CD8-positive, alpha-beta memory T cell (primary cell): ENCODE results near the gene OR5H15. TPM values are rescaled to one million over a fixed set of nuclear protein-coding genes. Genes with fewer than 3 reads are reported as not detected.
"Not testable (repeated sequence)": the region's sequence is repeated elsewhere in the genome, so short reads cannot be mapped to it uniquely, and the experiment has no call there.

Source experiments
- CTCF ChIA-PET: fragments of 350-600 bp; sonication (Branson Sonifier 250); formaldehyde crosslinking; loops from one replicate; lab custom pipeline; 2021; ENCODE audit warnings: antibody characterized with exemption; lab: Charles Lee
- POLR2A ChIA-PET: fragments of 350-600 bp; sonication (Branson Sonifier 250); formaldehyde crosslinking; loops from one replicate; lab custom pipeline; 2021; ENCODE audit warnings: antibody characterized with exemption; lab: Charles Lee
- DNase-seq, 5 donors: peaks; one replicate each; pipeline versions ENCODE4 v3.0.0 to v3.0.0-alpha.2; 2020 to 2022; ENCODE audit warnings: mixed read lengths in 1 of 5
- H3K27ac ChIP-seq: one replicate; pipeline ENCODE4 v1.7.0; 2013; ENCODE audit warnings: low read depth, mild to moderate bottlenecking, low read length, moderate library complexity
- H3K27me3 ChIP-seq: 2 replicates; pipeline ENCODE4 v1.7.0; 2013; ENCODE audit warnings: low read length, mild to moderate bottlenecking; ENCODE audit not compliant: insufficient read depth, poor library complexity, severe bottlenecking
- H3K36me3 ChIP-seq: 2 replicates; pipeline ENCODE4 v1.7.0; 2013; ENCODE audit warnings: mild to moderate bottlenecking, low read length, moderate library complexity; ENCODE audit not compliant: insufficient read depth
- H3K4me1 ChIP-seq: 2 replicates; pipeline ENCODE4 v1.7.0; 2013; ENCODE audit warnings: mild to moderate bottlenecking, low read length, moderate library complexity; ENCODE audit not compliant: insufficient read depth
- H3K4me3 ChIP-seq: 2 replicates; pipeline ENCODE4 v1.7.0; 2013; ENCODE audit warnings: mild to moderate bottlenecking, low read length
- H3K9me3 ChIP-seq: 2 replicates; pipeline ENCODE4 v1.7.0; 2013; ENCODE audit warnings: mild to moderate bottlenecking, low read length
- H3K27ac Mint-ChIP-seq, 8 donors: one replicate each; pipeline ENCODE4 v1.8.0; 2020 to 2021; ENCODE audit warnings: mixed read lengths in 8 of 8, mild to moderate bottlenecking in 6 of 8, inconsistent platforms in 3 of 8, moderate library complexity in 3 of 8
- H3K27me3 Mint-ChIP-seq, 2 donors: one replicate each; pipeline ENCODE4 v1.8.0; 2020 to 2021; ENCODE audit warnings: mixed read lengths in 2 of 2, mild to moderate bottlenecking in 1 of 2, moderate library complexity in 1 of 2
- H3K36me3 Mint-ChIP-seq, 3 donors: one replicate each; pipeline ENCODE4 v1.8.0; 2020 to 2021; ENCODE audit warnings: mixed read lengths in 3 of 3, inconsistent platforms in 1 of 3, mild to moderate bottlenecking in 1 of 3
- H3K4me1 Mint-ChIP-seq, 3 donors: one replicate each; pipeline ENCODE4 v1.8.0; 2020 to 2021; ENCODE audit warnings: mixed read lengths in 3 of 3, inconsistent platforms in 1 of 3, mild to moderate bottlenecking in 1 of 3
- H3K4me3 Mint-ChIP-seq, 7 donors: one replicate each; pipeline ENCODE4 v1.8.0; 2020 to 2021; ENCODE audit warnings: mixed read lengths in 7 of 7, mild to moderate bottlenecking in 6 of 7, moderate library complexity in 4 of 7, inconsistent platforms in 2 of 7
- H3K9me3 Mint-ChIP-seq, 5 donors: one replicate each; pipeline ENCODE4 v1.8.0; 2020 to 2022; ENCODE audit warnings: mixed read lengths in 5 of 5, mild to moderate bottlenecking in 3 of 5, moderate library complexity in 2 of 5, inconsistent platforms in 1 of 5
- polyA plus RNA-seq: library from polyadenylated mRNA; unstranded; fragments of 300-500 nt; fragmentation: Illumina TruSeq; gene quantifications from one replicate; pipeline ENCODE4 v1.2.3, GENCODE V29; 2021
- total RNA-seq, 2 experiments: library from RNA; stranded (reverse); gene quantifications; one replicate each; pipeline ENCODE4 v1.2.3, GENCODE V29; 2021

The OR5H15 gene
- total RNA-seq: not detected
- polyA plus RNA-seq: not detected

DNA sequence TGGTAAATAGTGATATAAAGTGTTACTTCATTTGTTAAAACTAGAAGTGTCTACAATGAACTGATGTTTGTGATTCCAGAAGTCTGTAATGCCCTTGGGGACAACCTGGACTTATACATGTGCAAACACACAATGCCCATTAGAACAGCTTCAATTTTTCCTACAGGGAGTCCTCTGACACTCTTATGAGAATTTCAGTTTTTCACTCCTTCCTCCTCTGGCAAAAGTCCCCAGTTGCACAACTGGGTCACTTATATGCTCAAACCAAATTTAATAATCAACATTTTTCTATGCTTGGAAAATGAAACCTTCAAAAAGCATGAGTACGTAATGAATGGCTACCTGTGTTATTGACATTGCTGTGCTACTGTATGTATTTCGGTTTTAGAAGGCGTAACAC is at the start of gene OR5H15:
TSS of gene OR5H15 (plus strand) at position 301 of the 400 bp plus-strand sequence. CDS start 2,004 bp downstream, outside the sequence.
- no peaks in the 10 kb centered on the region for H3K4me1 ChIP-seq
- H3K27ac Mint-ChIP-seq: no peak within 1 kb of the TSS
- no peaks in the 10 kb centered on the region for H3K36me3 ChIP-seq
- ChIA-PET POLR2A (no interaction called here), CTCF (no interaction called here)
- peaks cover 0 to 3% (median 0%) of the 10 kb centered on the region in 5 donors for H3K9me3 Mint-ChIP-seq
- H3K4me3 ChIP-seq: no peak within 1 kb of the TSS
- peaks cover 0 to 16% of the 10 kb centered on the region in 2 donors for H3K27me3 Mint-ChIP-seq
- no peak within 1 kb of the TSS for H3K4me3 Mint-ChIP-seq
- no peaks in the 10 kb centered on the region for H3K9me3 ChIP-seq
- H3K27me3 ChIP-seq: no peaks in the 10 kb centered on the region
- H3K4me1 Mint-ChIP-seq: no peaks in the 10 kb centered on the region
- no peaks in the 10 kb centered on the region for H3K36me3 Mint-ChIP-seq
- no peak within 1 kb of the TSS for H3K27ac ChIP-seq
- no peak for DNase-seq

GRCh38 chr3:98130421-98130820 is 36.1 kb upstream of the OR5H15 start, which contains the start of gene OR5H1:
TSS of gene OR5H1 (plus strand) at chr3:98130721. CDS start at chr3:98132698, 1,977 bp downstream.
- Histone ChIP-seq H3K9me3 (no peaks in the 10 kb centered on the region), H3K36me3 (no peaks in the 10 kb centered on the region), H3K4me3 (no peak within 1 kb of the TSS), H3K27me3 (no peaks in the 10 kb centered on the region), H3K27ac (no peak within 1 kb of the TSS), H3K4me1 (no peaks in the 10 kb centered on the region)
- no peak for DNase-seq
- no peaks in the 10 kb centered on the region for H3K9me3 Mint-ChIP-seq
- ChIA-PET CTCF (no interaction called here), POLR2A (no interaction called here)
- H3K36me3 Mint-ChIP-seq: no peaks in the 10 kb centered on the region
- no peaks in the 10 kb centered on the region for H3K4me1 Mint-ChIP-seq
- H3K27me3 Mint-ChIP-seq: peaks cover 0 to 4% of the 10 kb centered on the region in 2 donors
- no peak within 1 kb of the TSS for H3K27ac Mint-ChIP-seq
- H3K4me3 Mint-ChIP-seq: no peak within 1 kb of the TSS

DNA sequence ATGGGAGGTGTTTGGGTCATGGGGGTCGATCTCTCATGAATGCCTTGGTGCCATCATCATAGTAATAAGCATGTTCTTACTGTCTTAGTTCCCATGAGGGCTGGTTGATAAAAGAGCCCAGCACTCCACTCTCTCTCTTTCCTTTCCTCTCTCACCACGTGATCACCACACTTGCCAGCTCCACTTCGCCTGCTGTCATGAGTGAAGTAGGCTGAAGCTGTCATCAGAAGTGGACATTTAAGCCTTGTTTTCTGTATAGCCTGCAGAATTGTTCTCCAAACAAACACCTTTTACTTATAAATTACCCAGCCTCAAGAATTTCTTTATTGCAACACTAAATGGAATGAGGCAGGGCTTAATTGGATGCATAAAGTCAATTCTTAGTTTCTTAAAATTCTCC is 29.9 kb upstream of the OR5H15 start:
- H3K36me3 Mint-ChIP-seq: no peaks in the 10 kb centered on the region
- H3K27ac Mint-ChIP-seq: no peak overlapping the region
- no peaks in the 10 kb centered on the region for H3K9me3 ChIP-seq
- H3K4me1 Mint-ChIP-seq: no peaks in the 10 kb centered on the region
- no peak overlapping the region for H3K4me3 Mint-ChIP-seq
- CTCF ChIA-PET: no interaction called here
- H3K9me3 Mint-ChIP-seq: no peaks in the 10 kb centered on the region
- POLR2A ChIA-PET: no interaction called here
- H3K4me1 ChIP-seq: no peaks in the 10 kb centered on the region
- H3K36me3 ChIP-seq: no peaks in the 10 kb centered on the region
- no peak overlapping the region for H3K27ac ChIP-seq
- no peak overlapping the region for H3K4me3 ChIP-seq
- no peaks in the 10 kb centered on the region for H3K27me3 ChIP-seq
- peaks cover 7 to 8% of the 10 kb centered on the region in 2 donors for H3K27me3 Mint-ChIP-seq
- DNase-seq: no peak

- H3K36me3 Mint-ChIP-seq, H3K4me3 ChIP-seq, H3K27me3 ChIP-seq, H3K9me3 Mint-ChIP-seq, H3K4me1 ChIP-seq, POLR2A ChIA-PET, DNase-seq, H3K9me3 ChIP-seq, H3K4me3 Mint-ChIP-seq, H3K36me3 ChIP-seq, H3K27ac ChIP-seq, H3K4me1 Mint-ChIP-seq, H3K27ac Mint-ChIP-seq, CTCF ChIA-PET: not testable (repeated sequence)
- peaks cover 7 to 10% of the 10 kb centered on the region in 2 donors for H3K27me3 Mint-ChIP-seq
Observed at GRCh38 chr3:98137826-98138557, 28.5 kb upstream of the OR5H15 start.

GRCh38 chr3:98140531-98140930 is 26.0 kb upstream of the OR5H15 start:
- DNase-seq: no peak
- Mint-ChIP-seq H3K27me3 (peaks cover 6 to 13% of the 10 kb centered on the region in 2 donors), H3K9me3 (no peaks in the 10 kb centered on the region), H3K4me1 (no peaks in the 10 kb centered on the region), H3K27ac (no peak overlapping the region), H3K36me3 (no peaks in the 10 kb centered on the region), H3K4me3 (no peak overlapping the region)
- no peaks in the 10 kb centered on the region for H3K27me3 ChIP-seq
- ChIA-PET POLR2A (no interaction called here), CTCF (no interaction called here)
- no peaks in the 10 kb centered on the region for H3K4me1 ChIP-seq
- no peak overlapping the region for H3K27ac ChIP-seq
- H3K4me3 ChIP-seq: no peak overlapping the region
- no peaks in the 10 kb centered on the region for H3K36me3 ChIP-seq
- no peaks in the 10 kb centered on the region for H3K9me3 ChIP-seq

GRCh38 chr3:98147179-98147578 is 19.3 kb upstream of the OR5H15 start, which contains the start of gene OR5H14:
TSS of gene OR5H14 (plus strand) at chr3:98147479. CDS start at chr3:98149386, 1,907 bp downstream.
- Histone ChIP-seq H3K27ac (no peak within 1 kb of the TSS), H3K4me1 (no peaks in the 10 kb centered on the region), H3K4me3 (no peak within 1 kb of the TSS), H3K9me3 (no peaks in the 10 kb centered on the region), H3K27me3 (no peaks in the 10 kb centered on the region), H3K36me3 (no peaks in the 10 kb centered on the region)
- Mint-ChIP-seq H3K36me3 (no peaks in the 10 kb centered on the region), H3K4me1 (no peaks in the 10 kb centered on the region), H3K27me3 (peaks cover 7 to 20% of the 10 kb centered on the region in 2 donors), H3K27ac (no peak within 1 kb of the TSS), H3K4me3 (no peak within 1 kb of the TSS), H3K9me3 (peaks cover 0 to 5% (median 3%) of the 10 kb centered on the region in 5 donors)
- ChIA-PET CTCF (no interaction called here), POLR2A (no interaction called here)
- DNase-seq: no peak

DNA sequence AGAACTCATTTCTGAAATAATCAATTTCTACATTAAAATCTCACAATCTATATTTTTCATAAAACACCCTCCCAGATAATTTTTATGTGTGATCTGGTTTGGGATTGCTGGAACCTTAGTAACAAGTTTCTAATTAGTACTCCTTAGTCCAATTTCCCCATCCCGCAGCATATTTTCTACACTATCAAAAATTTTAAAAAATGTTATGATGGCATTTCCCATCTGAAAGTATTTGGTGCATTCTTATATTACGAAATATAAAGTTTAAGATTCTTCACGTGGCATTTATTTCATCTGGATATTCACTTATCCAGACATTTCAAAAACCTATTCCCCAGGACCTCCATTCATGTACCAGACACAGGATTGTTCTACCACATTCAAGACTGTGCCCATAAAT is 17.7 kb upstream of the OR5H15 start:
- Histone ChIP-seq H3K27me3 (no peaks in the 10 kb centered on the region), H3K4me3 (no peak overlapping the region), H3K4me1 (no peaks in the 10 kb centered on the region), H3K36me3 (no peaks in the 10 kb centered on the region), H3K9me3 (no peaks in the 10 kb centered on the region), H3K27ac (no peak overlapping the region)
- Mint-ChIP-seq H3K27ac (no peak overlapping the region), H3K4me1 (no peaks in the 10 kb centered on the region), H3K9me3 (peaks cover 0 to 7% (median 3%) of the 10 kb centered on the region in 5 donors), H3K4me3 (no peak overlapping the region), H3K36me3 (no peaks in the 10 kb centered on the region), H3K27me3 (peaks cover 5 to 23% of the 10 kb centered on the region in 2 donors)
- POLR2A ChIA-PET: no interaction called here
- CTCF ChIA-PET: no interaction called here
- no peak for DNase-seq

GRCh38 chr3:98149456-98149855 is 17.0 kb upstream of the OR5H15 start:
- H3K9me3 ChIP-seq, H3K36me3 ChIP-seq, H3K27ac ChIP-seq, H3K4me1 Mint-ChIP-seq, H3K9me3 Mint-ChIP-seq, H3K27me3 ChIP-seq, POLR2A ChIA-PET, H3K27ac Mint-ChIP-seq, H3K36me3 Mint-ChIP-seq, CTCF ChIA-PET, H3K4me3 Mint-ChIP-seq, DNase-seq, H3K4me1 ChIP-seq, H3K4me3 ChIP-seq: not testable (repeated sequence)
- H3K27me3 Mint-ChIP-seq: peaks cover 5 to 17% of the 10 kb centered on the region in 2 donors
